Activated CD4-positive, CD25-positive, alpha-beta regulatory T cell treated with anti-CD3 and anti-CD28 coated beads, Interleukin-2, amount 50 U/mL, for 72 hours (primary cell): Measurements from ENCODE around the gene CAPRIN1.
A peak's percentile ranks its signal among the peaks of the same experiment; 100 is the strongest.

ENCODE experiments used
- DNase-seq: peaks from one replicate; pipeline ENCODE4 v3.0.0; 2021

The CAPRIN1 gene

GRCh38 chr11:34051349-34052035 is at the start of gene CAPRIN1:
TSS of gene CAPRIN1 (plus strand) at chr11:34051731. CDS start at chr11:34052421, 690 bp downstream.
- peak; percentile 88 for DNase-seq

- DNase-seq, result no peak
These were observed 49.1 kb upstream of the CAPRIN1 start for GRCh38 chr11:34002420-34002819.

GRCh38 chr11:34004236-34004635 is 47.3 kb upstream of the CAPRIN1 start:
- DNase-seq, result no peak

- DNase-seq, result no peak
These were observed 44.7 kb upstream of the CAPRIN1 start for GRCh38 chr11:34006876-34007275.

GRCh38 chr11:34012734-34013133 is 38.8 kb upstream of the CAPRIN1 start:
- DNase-seq, result no peak

- DNase-seq, result no peak
These were observed 37.5 kb upstream of the CAPRIN1 start for GRCh38 chr11:34013898-34014571.

- no peak for DNase-seq
These were observed 29.4 kb upstream of the CAPRIN1 start for GRCh38 chr11:34021977-34022735.

- DNase-seq, result no peak
These were observed 25.1 kb upstream of the CAPRIN1 start for GRCh38 chr11:34026432-34026831.

- DNase-seq, result no peak
These were observed 23.8 kb upstream of the CAPRIN1 start for GRCh38 chr11:34027516-34028408.

- no peak for DNase-seq
These were observed 23.1 kb upstream of the CAPRIN1 start for GRCh38 chr11:34028425-34028824.

- DNase-seq, result no peak
These were observed 22.4 kb upstream of the CAPRIN1 start for GRCh38 chr11:34029176-34029575.

- no peak for DNase-seq
These were observed 21.1 kb upstream of the CAPRIN1 start for GRCh38 chr11:34030382-34030781.

GRCh38 chr11:34033399-34033798 is 18.1 kb upstream of the CAPRIN1 start:
- no peak for DNase-seq

GRCh38 chr11:34034053-34034452 is 17.5 kb upstream of the CAPRIN1 start:
- DNase-seq, result no peak

- no peak for DNase-seq
These were observed 15.1 kb upstream of the CAPRIN1 start for GRCh38 chr11:34036456-34036855.

GRCh38 chr11:34037016-34037415 is 14.5 kb upstream of the CAPRIN1 start:
- no peak for DNase-seq

GRCh38 chr11:34040571-34040970 is 11.0 kb upstream of the CAPRIN1 start:
- no peak for DNase-seq

- DNase-seq, result no peak
These were observed 6.7 kb upstream of the CAPRIN1 start for GRCh38 chr11:34044664-34045485.

GRCh38 chr11:34049028-34049427 is 2.5 kb upstream of the CAPRIN1 start:
- no peak for DNase-seq

- no peak for DNase-seq
These were observed 766 bp upstream of the CAPRIN1 start for GRCh38 chr11:34050581-34051348.

- DNase-seq, result peak; percentile 87
These were observed 591 bp downstream of the CAPRIN1 start for GRCh38 chr11:34052036-34052607.
